H1 (cell line): ENCODE results near the gene TBX2. TPM values are rescaled to one million over a fixed set of nuclear protein-coding genes. Genes with fewer than 3 reads are reported as not detected.

Source experiments
- CHD7 ChIP-seq: fragments of 300-600 bp; sonication (generic); IDR thresholded peaks from 2 replicates; pipeline ENCODE4 v1.7.1; 2012; ENCODE audit warnings: low read length, moderate library complexity, mild to moderate bottlenecking, inconsistent platforms; ENCODE audit not compliant: insufficient replicate concordance
- polyA plus RNA-seq, 7 experiments: library from polyadenylated mRNA; depleted of rRNA in 3 of 7; stranded (reverse) in 5 of 7; unstranded in 2 of 7; fragments of >200 nt in 5 of 7; fragments of 200-250 nt in 2 of 7; gene quantifications; 1 replicate in 5 of 7; 2 replicates in 1 of 7; 4 replicates in 1 of 7; pipeline versions ENCODE4 v1.2.1 to v1.2.3, GENCODE V29; 2011 to 2013; ENCODE audit warnings: missing spikeins in 2 of 7, mixed read lengths in 2 of 7
- total RNA-seq: library from RNA; stranded (reverse); fragmentation: NEBNext Ultra II Directional; extraction: Animal tissue kit (Norgen Biotek cat#: 25700); gene quantifications from 2 replicates; pipeline ENCODE4 v1.2.1, GENCODE V29; 2021

TBX2 gene
- total and polyA plus RNA-seq, 2 of the 8 experiments (the other 6 are each of a cell fraction or from before 2014, with no cell fraction given), result not detected

GRCh38 chr17:61443475-61443882 is 43.8 kb downstream of the TBX2 start (continued):
- no peak for TF ChIP-seq CHD7
- TF ChIP-seq, all 59 proteins: peak for 6
